ENCODE measurements around the gene SLC25A30. TPM values are rescaled to one million over a fixed set of nuclear protein-coding genes. Genes with fewer than 3 reads are reported as not detected.

The SLC25A30 gene
- total RNA-seq, result 11.9 TPM
- polyA plus RNA-seq, result 9.0 TPM

GRCh38 chr13:45417790-45418534 is at the start of gene SLC25A30:
SLC25A30 (minus strand) TSS chr13:45418373; CDS start chr13:45411425, 6,948 bp downstream.
- H3K4me1 ChIP-seq (ENCODE audit: insufficient read depth), result no peaks in the 10 kb centered on the region
- peak; percentile 62 for DNase-seq (ENCODE audit: extremely low spot score)
- under 1% methylated on average over 64 of the region's 64 CpGs for WGBS
- peak within 1 kb of the TSS; percentile 88 for H3K27ac ChIP-seq (ENCODE audit: low read depth)
- peak within 1 kb of the TSS; percentile 57 for H3K4me3 ChIP-seq (ENCODE audit: low read depth, low read length)
- no peaks in the 10 kb centered on the region for H3K36me3 ChIP-seq (ENCODE audit: insufficient read depth)

- H3K4me3 ChIP-seq (ENCODE audit: low read depth, low read length), result no peak overlapping the region
- no peaks in the 10 kb centered on the region for H3K36me3 ChIP-seq (ENCODE audit: insufficient read depth)
- H3K27ac ChIP-seq (ENCODE audit: low read depth), result no peak overlapping the region
- no peak for DNase-seq (ENCODE audit: extremely low spot score)
- WGBS, result 83% methylated on average over 4 of the region's 4 CpGs
- no peaks in the 10 kb centered on the region for H3K4me1 ChIP-seq (ENCODE audit: insufficient read depth)
These were observed 48.2 kb upstream of the SLC25A30 start for GRCh38 chr13:45466359-45466758.

- peak; percentile 93 for DNase-seq (ENCODE audit: extremely low spot score)
- Histone ChIP-seq H3K36me3 (ENCODE audit: insufficient read depth) (no peaks in the 10 kb centered on the region), H3K4me3 (ENCODE audit: low read depth, low read length) (peak within 1 kb of the TSS; percentile 90), H3K27ac (ENCODE audit: low read depth) (peak within 1 kb of the TSS; percentile 90), H3K4me1 (ENCODE audit: insufficient read depth) (no peaks in the 10 kb centered on the region)
- WGBS, result under 1% methylated on average over 63 of the region's 63 CpGs
These were observed 46.7 kb upstream of the SLC25A30 start, which contains the start of gene COG3 for GRCh38 chr13:45464687-45465453. COG3 (plus strand) TSS chr13:45464939; CDS start chr13:45465037, 98 bp downstream.

- Histone ChIP-seq H3K4me1 (ENCODE audit: insufficient read depth) (no peaks in the 10 kb centered on the region), H3K27ac (ENCODE audit: low read depth) (peak overlapping the region; percentile 84), H3K36me3 (ENCODE audit: insufficient read depth) (no peaks in the 10 kb centered on the region), H3K4me3 (ENCODE audit: low read depth, low read length) (peak overlapping the region; percentile 53)
- 82% methylated on average over 9 of the region's 9 CpGs for WGBS
- DNase-seq (ENCODE audit: extremely low spot score), result no peak
These were observed 46.0 kb upstream of the SLC25A30 start for GRCh38 chr13:45464141-45464686.

- Histone ChIP-seq H3K36me3 (ENCODE audit: insufficient read depth) (no peaks in the 10 kb centered on the region), H3K4me1 (ENCODE audit: insufficient read depth) (no peaks in the 10 kb centered on the region), H3K27ac (ENCODE audit: low read depth) (no peak overlapping the region), H3K4me3 (ENCODE audit: low read depth, low read length) (no peak overlapping the region)
- DNase-seq (ENCODE audit: extremely low spot score), result no peak
- 85% methylated on average over 2 of the region's 2 CpGs for WGBS
These were observed 38.2 kb upstream of the SLC25A30 start for GRCh38 chr13:45456196-45456972.

GRCh38 chr13:45454204-45454603 is 36.0 kb upstream of the SLC25A30 start:
- Histone ChIP-seq H3K4me1 (ENCODE audit: insufficient read depth) (no peaks in the 10 kb centered on the region), H3K27ac (ENCODE audit: low read depth) (no peak overlapping the region), H3K36me3 (ENCODE audit: insufficient read depth) (no peaks in the 10 kb centered on the region), H3K4me3 (ENCODE audit: low read depth, low read length) (no peak overlapping the region)
- WGBS, result 61% methylated on average over 7 of the region's 7 CpGs
- DNase-seq (ENCODE audit: extremely low spot score), result no peak

GRCh38 chr13:45451282-45451681 is 33.1 kb upstream of the SLC25A30 start:
- WGBS, result 89% methylated on average over 4 of the region's 4 CpGs
- no peak for DNase-seq (ENCODE audit: extremely low spot score)
- Histone ChIP-seq H3K27ac (ENCODE audit: low read depth) (no peak overlapping the region), H3K4me3 (ENCODE audit: low read depth, low read length) (no peak overlapping the region), H3K36me3 (ENCODE audit: insufficient read depth) (no peaks in the 10 kb centered on the region), H3K4me1 (ENCODE audit: insufficient read depth) (no peaks in the 10 kb centered on the region)

- Histone ChIP-seq H3K4me3 (ENCODE audit: low read depth, low read length) (no peak overlapping the region), H3K36me3 (ENCODE audit: insufficient read depth) (no peaks in the 10 kb centered on the region), H3K27ac (ENCODE audit: low read depth) (no peak overlapping the region), H3K4me1 (ENCODE audit: insufficient read depth) (no peaks in the 10 kb centered on the region)
- DNase-seq (ENCODE audit: extremely low spot score), result no peak
- WGBS, result 85% methylated on average over 1 of the region's 1 CpG
These were observed 30.9 kb upstream of the SLC25A30 start for GRCh38 chr13:45448965-45449559.

GRCh38 chr13:45447050-45447661 is 29.0 kb upstream of the SLC25A30 start:
- H3K4me1 ChIP-seq (ENCODE audit: insufficient read depth), result no peaks in the 10 kb centered on the region
- no peak overlapping the region for H3K4me3 ChIP-seq (ENCODE audit: low read depth, low read length)
- H3K27ac ChIP-seq (ENCODE audit: low read depth), result no peak overlapping the region
- 65% methylated on average over 9 of the region's 9 CpGs for WGBS
- no peaks in the 10 kb centered on the region for H3K36me3 ChIP-seq (ENCODE audit: insufficient read depth)
- DNase-seq (ENCODE audit: extremely low spot score), result no peak

- WGBS, result 74% methylated on average over 7 of the region's 7 CpGs
- Histone ChIP-seq H3K36me3 (ENCODE audit: insufficient read depth) (no peaks in the 10 kb centered on the region), H3K27ac (ENCODE audit: low read depth) (no peak overlapping the region), H3K4me3 (ENCODE audit: low read depth, low read length) (no peak overlapping the region), H3K4me1 (ENCODE audit: insufficient read depth) (no peaks in the 10 kb centered on the region)
- no peak for DNase-seq (ENCODE audit: extremely low spot score)
These were observed 28.0 kb upstream of the SLC25A30 start for GRCh38 chr13:45446181-45446580.

GRCh38 chr13:45445053-45445452 is 26.9 kb upstream of the SLC25A30 start:
- no peak for DNase-seq (ENCODE audit: extremely low spot score)
- Histone ChIP-seq H3K4me1 (ENCODE audit: insufficient read depth) (no peaks in the 10 kb centered on the region), H3K4me3 (ENCODE audit: low read depth, low read length) (no peak overlapping the region), H3K36me3 (ENCODE audit: insufficient read depth) (no peaks in the 10 kb centered on the region), H3K27ac (ENCODE audit: low read depth) (no peak overlapping the region)
- WGBS, result 74% methylated on average over 6 of the region's 6 CpGs

GRCh38 chr13:45441633-45442032 is 23.5 kb upstream of the SLC25A30 start:
- H3K4me3 ChIP-seq (ENCODE audit: low read depth, low read length), result no peak overlapping the region
- no peaks in the 10 kb centered on the region for H3K4me1 ChIP-seq (ENCODE audit: insufficient read depth)
- H3K36me3 ChIP-seq (ENCODE audit: insufficient read depth), result no peaks in the 10 kb centered on the region
- no peak overlapping the region for H3K27ac ChIP-seq (ENCODE audit: low read depth)
- WGBS, result 37% methylated on average over 2 of the region's 2 CpGs
- no peak for DNase-seq (ENCODE audit: extremely low spot score)
